OCI-LY3 (cell line): ENCODE measurements around the gene CUX1.

Experiments used
- H2AFZ ChIP-seq: fragments of 200-600, 300-600 bp; shearing (Covaris generic); 2 replicates; pipeline ENCODE4 v1.6.0; 2014; ENCODE audit warnings: antibody characterized with exemption, low read depth, low read length
- H3K27ac ChIP-seq: fragments of 200-600, 300-600 bp; sonication (generic); 2 replicates; pipeline ENCODE4 v1.5.1; 2014; ENCODE audit warnings: mild to moderate bottlenecking, low read length, moderate library complexity, mixed read lengths
- H3K27me3 ChIP-seq: fragments of 200-600, 300-600 bp; sonication (generic); 2 replicates; pipeline ENCODE4 v1.6.1; 2014; ENCODE audit warnings: low read depth, low read length, mixed read lengths
- H3K36me3 ChIP-seq: fragments of 200-600, 300-600 bp; sonication (generic); replicated peaks from 2 replicates; pipeline ENCODE3; 2014; ENCODE audit warnings: low read depth, low read length, mixed read lengths
- H3K4me1 ChIP-seq: fragments of 300-600, 200-600 bp; sonication (generic); 2 replicates; pipeline ENCODE4 v1.6.1; 2014; ENCODE audit warnings: low read length, mixed read lengths
- H3K4me2 ChIP-seq: fragments of 200-600, 300-600 bp; sonication (generic); 2 replicates; pipeline ENCODE4 v1.6.1; 2014; ENCODE audit warnings: low read length, mixed read lengths
- H3K4me3 ChIP-seq: fragments of 300-600, 200-600 bp; sonication (generic); 2 replicates; pipeline ENCODE4 v1.5.1; 2014; ENCODE audit warnings: antibody characterized with exemption, mild to moderate bottlenecking, low read length, moderate library complexity
- H3K79me2 ChIP-seq: fragments of 300-600, 200-600 bp; shearing (Covaris generic); 2 replicates; pipeline ENCODE4 v1.6.1; 2014; ENCODE audit warnings: mild to moderate bottlenecking, low read length, mixed read lengths
- H3K9ac ChIP-seq: fragments of 300-600, 200-600 bp; shearing (Covaris generic); 2 replicates; pipeline ENCODE4 v1.6.0; 2014; ENCODE audit warnings: mild to moderate bottlenecking, low read length, moderate library complexity
- H3K9me3 ChIP-seq: fragments of 200-600, 300-600 bp; shearing (Covaris generic); 2 replicates; pipeline ENCODE4 v1.6.1; 2014; ENCODE audit warnings: low read length, mixed read lengths; ENCODE audit not compliant: insufficient read depth
- H4K20me1 ChIP-seq: fragments of 200-600, 300-600 bp; sonication (generic); 2 replicates; pipeline ENCODE4 v1.6.1; 2016; ENCODE audit warnings: low read length, mixed read lengths; ENCODE audit not compliant: insufficient read depth
- EZH2phosphoT487 ChIP-seq: fragments of 200-600 bp; shearing (Covaris generic); IDR thresholded peaks from 2 replicates; pipeline ENCODE4 v1.6.1; 2018; ENCODE audit warnings: antibody characterized with exemption, mixed run types, low read depth
- TF ChIP-seq, protein P1 (sequence below): fragments of 200-600, 300-600 bp; sonication (generic); IDR thresholded peaks from 2 replicates; pipeline ENCODE4 v1.5.1; 2014; ENCODE audit warnings: antibody characterized with exemption, low read length, low read depth

The CUX1 gene

GRCh38 chr7:102287981-102288278, 470.5 kb downstream of the CUX1 start:
- H3K27ac ChIP-seq = no peak overlapping the region
- H2AFZ ChIP-seq = no peak overlapping the region
- H3K79me2 ChIP-seq = no peaks in the 10 kb centered on the region; the same call in 1 of the 2 replicates
- TF ChIP-seq, protein P1, sequence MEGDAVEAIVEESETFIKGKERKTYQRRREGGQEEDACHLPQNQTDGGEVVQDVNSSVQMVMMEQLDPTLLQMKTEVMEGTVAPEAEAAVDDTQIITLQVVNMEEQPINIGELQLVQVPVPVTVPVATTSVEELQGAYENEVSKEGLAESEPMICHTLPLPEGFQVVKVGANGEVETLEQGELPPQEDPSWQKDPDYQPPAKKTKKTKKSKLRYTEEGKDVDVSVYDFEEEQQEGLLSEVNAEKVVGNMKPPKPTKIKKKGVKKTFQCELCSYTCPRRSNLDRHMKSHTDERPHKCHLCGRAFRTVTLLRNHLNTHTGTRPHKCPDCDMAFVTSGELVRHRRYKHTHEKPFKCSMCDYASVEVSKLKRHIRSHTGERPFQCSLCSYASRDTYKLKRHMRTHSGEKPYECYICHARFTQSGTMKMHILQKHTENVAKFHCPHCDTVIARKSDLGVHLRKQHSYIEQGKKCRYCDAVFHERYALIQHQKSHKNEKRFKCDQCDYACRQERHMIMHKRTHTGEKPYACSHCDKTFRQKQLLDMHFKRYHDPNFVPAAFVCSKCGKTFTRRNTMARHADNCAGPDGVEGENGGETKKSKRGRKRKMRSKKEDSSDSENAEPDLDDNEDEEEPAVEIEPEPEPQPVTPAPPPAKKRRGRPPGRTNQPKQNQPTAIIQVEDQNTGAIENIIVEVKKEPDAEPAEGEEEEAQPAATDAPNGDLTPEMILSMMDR = no peak
- TF ChIP-seq EZH2phosphoT487 = no peak
- H3K4me2 ChIP-seq = peak overlapping the region; percentile 93
- peaks cover 22% of the 10 kb centered on the region for H3K27me3 ChIP-seq
- H4K20me1 ChIP-seq = peaks cover 42% of the 10 kb centered on the region
- peaks cover 64% of the 10 kb centered on the region for H3K4me1 ChIP-seq
- no peaks in the 10 kb centered on the region for H3K36me3 ChIP-seq
- peak overlapping the region; percentile 99 for H3K4me3 ChIP-seq
- H3K9me3 ChIP-seq = no peaks in the 10 kb centered on the region
- peak overlapping the region; percentile 79 for H3K9ac ChIP-seq

DNA sequence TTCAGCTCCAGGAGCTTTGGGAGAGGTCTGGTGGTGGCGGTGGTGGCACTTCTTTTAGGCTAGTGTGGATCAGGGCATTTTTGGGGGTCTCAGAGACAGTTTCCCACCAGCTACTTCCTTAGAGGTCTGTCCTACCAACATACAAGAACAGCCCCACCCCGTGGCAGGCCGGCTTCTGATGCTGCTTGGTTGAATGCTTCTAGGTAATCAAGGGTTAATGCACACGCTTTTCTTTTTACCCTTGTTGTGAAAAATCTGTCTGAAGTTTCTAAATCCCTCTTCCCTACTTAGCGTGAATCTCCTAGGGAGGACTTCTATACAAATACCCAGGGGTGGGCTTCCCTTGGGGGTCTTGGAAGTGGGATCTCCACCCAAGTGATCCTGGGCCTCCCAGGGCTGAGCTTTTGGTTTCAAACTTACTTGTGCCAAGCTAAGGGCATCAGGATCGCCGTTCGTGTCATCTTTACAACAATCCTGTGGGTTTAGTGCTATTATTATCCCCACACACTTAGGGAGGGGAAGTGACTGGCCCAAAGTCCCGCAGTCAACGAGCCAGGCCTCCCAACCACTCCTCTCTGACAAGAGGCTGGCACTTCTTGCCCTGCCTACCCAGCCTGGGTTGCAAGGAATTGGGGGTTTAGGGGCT, 471.0 kb downstream of the CUX1 start:
- Histone ChIP-seq H3K36me3 (no peaks in the 10 kb centered on the region), H3K4me2 (peak overlapping the region; percentile 93), H3K4me3 (peak overlapping the region; percentile 99), H2AFZ (no peak overlapping the region), H3K27ac (no peak overlapping the region), H3K9me3 (no peaks in the 10 kb centered on the region), H3K4me1 (peaks cover 64% of the 10 kb centered on the region), H4K20me1 (peaks cover 42% of the 10 kb centered on the region), H3K27me3 (peaks cover 22% of the 10 kb centered on the region), H3K79me2 (no peaks in the 10 kb centered on the region; the same call in 1 of the 2 replicates), H3K9ac (peak overlapping the region; percentile 79)
- TF ChIP-seq, protein P1 = peak; percentile 59
- no peak for TF ChIP-seq EZH2phosphoT487

DNA sequence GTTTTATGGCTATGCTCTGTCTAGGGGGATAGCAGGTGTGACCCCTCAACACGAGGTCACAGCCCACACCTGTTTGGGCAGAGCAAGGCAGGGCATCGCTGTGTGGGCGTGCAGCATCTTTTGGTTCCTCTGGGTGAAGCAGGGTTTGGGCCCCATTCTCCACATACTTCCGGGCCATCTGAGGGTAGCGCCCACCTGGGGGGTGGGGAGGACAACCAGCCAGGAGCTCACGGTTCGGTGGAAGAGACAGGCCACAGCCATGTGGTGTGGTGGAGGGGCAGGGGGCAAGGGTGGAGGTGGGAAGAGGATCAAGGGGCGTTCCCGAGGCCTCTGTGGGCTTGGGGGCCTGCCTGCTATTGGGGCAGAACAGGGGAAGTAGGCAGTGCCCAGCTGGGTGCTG, 471.6 kb downstream of the CUX1 start:
- no peak overlapping the region for H3K9ac ChIP-seq
- peaks cover 57% of the 10 kb centered on the region for H3K4me1 ChIP-seq
- H3K4me3 ChIP-seq = no peak overlapping the region
- peak overlapping the region; percentile 93 for H3K4me2 ChIP-seq
- H3K27me3 ChIP-seq = peaks cover 19% of the 10 kb centered on the region
- no peaks in the 10 kb centered on the region; the same call in 1 of the 2 replicates for H3K79me2 ChIP-seq
- H4K20me1 ChIP-seq = peaks cover 42% of the 10 kb centered on the region
- no peaks in the 10 kb centered on the region for H3K9me3 ChIP-seq
- H3K27ac ChIP-seq = no peak overlapping the region
- TF ChIP-seq EZH2phosphoT487 = no peak
- TF ChIP-seq, protein P1 = no peak
- no peak overlapping the region for H2AFZ ChIP-seq
- H3K36me3 ChIP-seq = no peaks in the 10 kb centered on the region

- peak overlapping the region; percentile 13 for H3K4me2 ChIP-seq
- H3K27ac ChIP-seq = no peak overlapping the region
- H3K79me2 ChIP-seq = no peaks in the 10 kb centered on the region; the same call in 1 of the 2 replicates
- H3K36me3 ChIP-seq = no peaks in the 10 kb centered on the region
- no peaks in the 10 kb centered on the region for H3K9me3 ChIP-seq
- H3K4me1 ChIP-seq = peaks cover 43% of the 10 kb centered on the region
- TF ChIP-seq, protein P1 = no peak
- H3K9ac ChIP-seq = no peak overlapping the region
- peaks cover 5% of the 10 kb centered on the region for H3K27me3 ChIP-seq
- H3K4me3 ChIP-seq = no peak overlapping the region
- peaks cover 47% of the 10 kb centered on the region for H4K20me1 ChIP-seq
- H2AFZ ChIP-seq = no peak overlapping the region
These were observed 473.9 kb downstream of the CUX1 start for GRCh38 chr7:102291056-102291915.
